PC-9 (cell line): ENCODE measurements around the gene GMEB2. TPM values are rescaled to one million over a fixed set of nuclear protein-coding genes. Genes with fewer than 3 reads are reported as not detected.

Experiments
- Bru-seq: library from RNA; stranded (reverse); fragments of 400-500 nt; gene quantifications from one replicate; lab custom pipeline; 2021; lab: Mats Ljungman, UMichigan
- BruChase-seq, 2 experiments: library from RNA; stranded (reverse); fragments of 400-500 nt; gene quantifications; one replicate each; lab custom pipeline; 2021; lab: Mats Ljungman, UMichigan
- BruUV-seq: library from RNA; stranded (reverse); fragments of 400-500 nt; replicated peaks from 2 replicates; lab custom pipeline; 2021; lab: Mats Ljungman, UMichigan
- CTCF ChIA-PET: fragments of 300-600 bp; sonication (Branson Sonifier 250); formaldehyde crosslinking; loops from one replicate; lab custom pipeline; 2022; ENCODE audit warnings: antibody characterized with exemption; lab: Charles Lee
- POLR2A ChIA-PET: fragments of 300-600 bp; sonication (Branson Sonifier 250); formaldehyde crosslinking; loops from one replicate; lab custom pipeline; 2022; ENCODE audit warnings: antibody characterized with exemption; ENCODE audit not compliant: unreplicated experiment; lab: Charles Lee
- DNase-seq, 2 experiments: peaks; one replicate each; pipeline versions ENCODE4 v3.0.0 to v3.0.0-alpha.2; 2015 to 2022; ENCODE audit warnings: mixed read lengths in 1 of 2
- H2AFZ ChIP-seq: fragments of 200-600 bp; sonication (generic); 2 replicates; pipeline ENCODE4 v1.8.1; 2017; ENCODE audit warnings: antibody characterized with exemption
- H3F3A ChIP-seq: fragments of 200-600 bp; sonication (generic); 2 replicates; pipeline ENCODE4 v1.8.1; 2017; ENCODE audit warnings: antibody characterized with exemption, mild to moderate bottlenecking, low read depth; ENCODE audit not compliant: insufficient read depth
- H3K27ac ChIP-seq: fragments of 200-600 bp; sonication (generic); 2 replicates; pipeline ENCODE4 v1.6.1; 2016; ENCODE audit warnings: mixed run types
- H3K27me3 ChIP-seq: fragments of 200-600 bp; sonication (generic); 2 replicates; pipeline ENCODE4 v1.6.1; 2016; ENCODE audit warnings: low read depth, mixed run types; ENCODE audit not compliant: insufficient read depth
- H3K36me3 ChIP-seq: fragments of 200-600 bp; sonication (generic); 2 replicates; pipeline ENCODE4 v1.6.1; 2016; ENCODE audit warnings: low read depth, mixed run types
- H3K4me1 ChIP-seq: fragments of 200-600 bp; sonication (generic); replicated peaks from 2 replicates; pipeline ENCODE4 v1.6.1; 2016; ENCODE audit warnings: mixed run types; ENCODE audit not compliant: insufficient read depth
- H3K4me2 ChIP-seq: fragments of 200-600 bp; sonication (generic); 2 replicates; pipeline ENCODE4 v1.6.1; 2017; ENCODE audit warnings: mixed run types
- H3K4me3 ChIP-seq: fragments of 200-600 bp; sonication (generic); 2 replicates; pipeline ENCODE4 v1.6.1; 2016; ENCODE audit warnings: mixed run types
- H3K79me2 ChIP-seq: fragments of 200-600 bp; sonication (generic); 2 replicates; pipeline ENCODE4 v1.6.1; 2017; ENCODE audit warnings: low read depth, mixed run types
- H3K9me2 ChIP-seq: fragments of 200-600 bp; sonication (generic); 2 replicates; pipeline ENCODE4 v1.8.1; 2017; ENCODE audit warnings: mild to moderate bottlenecking; ENCODE audit not compliant: insufficient read depth
- H3K9me3 ChIP-seq: fragments of 200-600 bp; sonication (generic); 2 replicates; pipeline ENCODE4 v1.8.1; 2016; ENCODE audit warnings: low read depth; ENCODE audit not compliant: insufficient read depth
- H4K20me1 ChIP-seq: fragments of 200-600 bp; sonication (generic); 2 replicates; pipeline ENCODE4 v1.8.1; 2017; ENCODE audit not compliant: insufficient read depth
- EZH2 ChIP-seq: fragments of 200-600 bp; sonication (generic); IDR thresholded peaks from 2 replicates; pipeline ENCODE4 v1.8.0; 2017; ENCODE audit warnings: antibody characterized with exemption, low read depth
- intact Hi-C: fragments of 100-400 bp; cut with micrococcal nuclease; formaldehyde crosslinking; loops from one replicate; pipeline ENCODE4 v1.10.0; 2022; ENCODE audit not compliant: unreplicated experiment
- long read RNA-seq: library from polyadenylated mRNA; stranded (forward); transcript quantifications from one replicate; pipeline ENCODE4 v2.0.0, GENCODE V29; 2022
- total RNA-seq: library from RNA; stranded (reverse); gene quantifications from 2 replicates; pipeline ENCODE4 v1.2.3, GENCODE V29; 2021
- TF ChIP-seq, protein P1 (sequence below): fragments of 200-600 bp; sonication (generic); conservative IDR thresholded peaks from 2 replicates; pipeline ENCODE4 v1.6.1; 2017; ENCODE audit warnings: mixed run types, antibody characterized with exemption, mild to moderate bottlenecking, moderate library complexity

The GMEB2 gene, protein sequence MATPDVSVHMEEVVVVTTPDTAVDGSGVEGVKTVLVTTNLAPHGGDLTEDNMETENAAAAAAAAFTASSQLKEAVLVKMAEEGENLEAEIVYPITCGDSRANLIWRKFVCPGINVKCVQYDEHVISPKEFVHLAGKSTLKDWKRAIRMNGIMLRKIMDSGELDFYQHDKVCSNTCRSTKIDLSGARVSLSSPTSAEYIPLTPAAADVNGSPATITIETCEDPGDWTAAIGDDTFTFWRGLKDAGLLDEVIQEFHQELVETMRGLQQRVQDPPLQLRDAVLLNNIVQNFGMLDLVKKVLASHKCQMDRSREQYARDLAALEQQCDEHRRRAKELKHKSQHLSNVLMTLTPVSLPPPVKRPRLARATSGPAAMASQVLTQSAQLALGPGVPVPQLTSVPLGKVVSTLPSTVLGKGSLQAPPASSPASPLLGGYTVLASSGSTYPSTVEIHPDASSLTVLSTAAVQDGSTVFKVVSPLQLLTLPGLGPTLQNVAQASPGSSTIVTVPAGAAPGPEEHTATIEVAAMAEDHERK
- total RNA-seq (18.9 and 19.3 TPM in 2 replicates), Bru-seq, nascent RNA (percentile 73 among the genes with signal in this experiment), BruChase-seq, experiment 1, labeled RNA remaining after a 2-hour chase (percentile 69 among the genes with signal in this experiment), BruChase-seq, experiment 2, labeled RNA remaining after a 6-hour chase (percentile 76 among the genes with signal in this experiment)
- long read RNA-seq, full-length matches to known transcripts, result 12 of 30 reads
- long read RNA-seq, partial matches to known transcripts, result 0 of 30 reads
- long read RNA-seq, other reads (novel, unspliced or antisense), result 18 of 30 reads

DNA sequence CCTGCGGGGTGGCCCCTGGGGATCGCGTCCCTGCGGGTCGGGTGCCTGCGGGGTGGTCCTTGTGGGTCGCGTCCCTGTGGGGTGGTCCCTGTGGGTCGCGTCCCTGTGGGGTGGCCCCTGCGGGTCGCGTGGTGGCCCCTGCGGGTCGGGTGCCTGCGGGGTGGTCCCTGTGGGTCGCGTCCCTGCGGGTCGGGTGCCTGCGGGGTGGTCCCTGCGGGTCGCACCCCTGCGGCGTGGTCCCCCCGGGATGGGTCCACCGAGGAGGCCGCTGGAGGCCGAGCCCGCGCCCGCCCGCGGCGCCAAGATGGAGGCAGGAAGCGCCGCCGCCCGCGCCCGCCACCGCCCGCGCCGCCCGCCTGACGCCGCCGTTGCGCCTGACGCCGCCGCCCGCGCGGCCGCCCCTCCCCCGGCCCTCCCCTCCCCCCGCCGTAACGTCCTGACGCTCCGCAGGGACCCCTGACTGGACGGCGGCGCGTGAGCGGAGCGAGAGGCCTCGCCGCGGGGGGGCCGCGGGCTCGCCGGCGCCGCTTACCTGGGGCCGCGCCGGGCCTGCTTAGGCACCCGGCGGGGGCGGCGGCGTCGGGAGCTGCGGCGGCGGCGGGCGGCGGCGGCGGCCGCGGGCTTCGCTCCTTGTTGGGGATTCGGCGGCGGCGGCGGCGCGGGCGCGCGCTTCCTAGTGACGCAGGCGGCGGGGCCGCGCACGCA is at the start of gene GMEB2:
Gene GMEB2 (minus strand): TSS at position 678 of the 705 bp plus-strand sequence. CDS start 7,704 bp downstream, outside the sequence.
- POLR2A ChIA-PET, result interaction anchor here (0.6 to 1.1 kb wide), 4 partner anchors 15 to 270 kb away, joined by 3 to 15 read pairs (median 5); no protein-coding TSS in a partner anchor

DNA sequence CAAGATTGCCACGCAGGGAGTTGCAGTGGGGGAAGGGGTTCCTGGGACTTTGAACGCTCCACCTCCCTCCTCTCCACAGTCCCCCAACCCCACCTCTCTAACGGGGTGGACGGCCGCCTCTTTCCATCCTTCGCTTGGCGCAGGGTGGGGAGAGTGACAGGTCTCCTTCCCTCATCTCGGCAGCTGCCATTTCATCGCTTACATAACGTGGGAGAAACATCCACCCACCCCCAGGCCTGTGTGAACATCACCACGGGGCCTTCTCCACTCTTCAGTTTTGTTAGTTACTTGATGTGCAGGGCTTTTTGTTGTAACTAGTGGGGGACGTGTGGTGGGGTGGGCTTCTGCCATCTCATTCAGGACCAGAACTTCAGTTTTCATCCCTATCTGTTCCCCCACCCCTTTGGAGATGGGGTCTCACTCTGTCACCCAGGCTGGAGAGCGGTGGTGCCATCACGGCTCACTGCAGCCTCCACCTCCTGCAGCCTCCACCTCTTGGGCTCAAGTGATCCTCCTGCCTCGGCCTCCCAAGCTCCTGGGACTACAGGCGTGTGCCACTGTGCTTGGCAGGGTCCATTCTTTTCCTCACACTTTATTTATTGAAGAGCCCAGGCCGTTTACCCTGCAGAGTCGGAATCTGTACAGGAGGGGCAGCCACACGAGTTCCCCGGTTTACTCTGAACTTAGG is 48.9 kb upstream of the GMEB2 start:
- Histone ChIP-seq H3K9me2 (no peaks in the 10 kb centered on the region), H3K4me3 (no peak overlapping the region), H3K9me3 (no peaks in the 10 kb centered on the region), H3K36me3 (peaks cover 25% of the 10 kb centered on the region; the same call in 1 of the 2 replicates), H3K79me2 (no peaks in the 10 kb centered on the region), H4K20me1 (no peaks in the 10 kb centered on the region), H3K4me2 (no peak overlapping the region), H3K27ac (no peak overlapping the region), H3K27me3 (no peaks in the 10 kb centered on the region), H3K4me1 (peaks cover 4% of the 10 kb centered on the region; the same call in 1 of the 2 replicates), H3F3A (0 out of 2 replicates have a peak, but pooled peaks cover 3% of the 10 kb centered on the region), H2AFZ (no peak overlapping the region)
- TF ChIP-seq EZH2, result no peak
- TF ChIP-seq, protein P1, sequence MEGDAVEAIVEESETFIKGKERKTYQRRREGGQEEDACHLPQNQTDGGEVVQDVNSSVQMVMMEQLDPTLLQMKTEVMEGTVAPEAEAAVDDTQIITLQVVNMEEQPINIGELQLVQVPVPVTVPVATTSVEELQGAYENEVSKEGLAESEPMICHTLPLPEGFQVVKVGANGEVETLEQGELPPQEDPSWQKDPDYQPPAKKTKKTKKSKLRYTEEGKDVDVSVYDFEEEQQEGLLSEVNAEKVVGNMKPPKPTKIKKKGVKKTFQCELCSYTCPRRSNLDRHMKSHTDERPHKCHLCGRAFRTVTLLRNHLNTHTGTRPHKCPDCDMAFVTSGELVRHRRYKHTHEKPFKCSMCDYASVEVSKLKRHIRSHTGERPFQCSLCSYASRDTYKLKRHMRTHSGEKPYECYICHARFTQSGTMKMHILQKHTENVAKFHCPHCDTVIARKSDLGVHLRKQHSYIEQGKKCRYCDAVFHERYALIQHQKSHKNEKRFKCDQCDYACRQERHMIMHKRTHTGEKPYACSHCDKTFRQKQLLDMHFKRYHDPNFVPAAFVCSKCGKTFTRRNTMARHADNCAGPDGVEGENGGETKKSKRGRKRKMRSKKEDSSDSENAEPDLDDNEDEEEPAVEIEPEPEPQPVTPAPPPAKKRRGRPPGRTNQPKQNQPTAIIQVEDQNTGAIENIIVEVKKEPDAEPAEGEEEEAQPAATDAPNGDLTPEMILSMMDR, result no peak
- no peak for DNase-seq
- CTCF ChIA-PET, result no interaction called here
- POLR2A ChIA-PET, result no interaction called here
- intact Hi-C loops, result no loop called here
- BruUV-seq, result no TSS peak

More for the DNA sequence above, at the start of gene GMEB2:
- H3K9me2 ChIP-seq, result no peaks in the 10 kb centered on the region
- no peak for DNase-seq
- peak within 1 kb of the TSS; percentile 92 for H3K4me3 ChIP-seq
- BruUV-seq, result no TSS peak
- H3K9me3 ChIP-seq, result no peaks in the 10 kb centered on the region
- H3K4me1 ChIP-seq, result peaks cover 20% of the 10 kb centered on the region
- peaks cover 74% of the 10 kb centered on the region for H3K79me2 ChIP-seq
- no peak for TF ChIP-seq EZH2
- TF ChIP-seq, protein P1, result no peak
- CTCF ChIA-PET, result interaction anchor here (0.7 kb wide), 1 partner anchor 74 kb away, joined by 4 read pairs; no protein-coding TSS in a partner anchor
- H3K4me2 ChIP-seq, result peak within 1 kb of the TSS; percentile 96
- no peaks in the 10 kb centered on the region for H3K36me3 ChIP-seq
- H3K27ac ChIP-seq, result peak within 1 kb of the TSS; percentile 86
- peak within 1 kb of the TSS; percentile 92 for H2AFZ ChIP-seq
- H3F3A ChIP-seq, result peaks cover 28% of the 10 kb centered on the region; the same call in 1 of the 2 replicates
- H3K27me3 ChIP-seq, result no peaks in the 10 kb centered on the region
- peaks cover 9% of the 10 kb centered on the region for H4K20me1 ChIP-seq
- intact Hi-C loops, result no loop called here
